Breast epithelium (tissue), 4 donors: ENCODE data around the gene PNLIP. TPM values are rescaled to one million over a fixed set of nuclear protein-coding genes. Genes with fewer than 3 reads are reported as not detected.

ENCODE experiments used
- DNase-seq, 2 donors: peaks; one replicate each; pipeline ENCODE4 v3.0.0-alpha.2; 2019; ENCODE audit warnings: low spot score in 2 of 2
- H3K27ac ChIP-seq, 2 donors: fragments of 200-600 bp; sonication (generic) in 1 of 2; one replicate each; pipeline ENCODE4 v1.5.1; 2016 to 2019; ENCODE audit warnings: mild to moderate bottlenecking in 1 of 2
- H3K27me3 ChIP-seq, 2 donors: fragments of 200-600 bp; sonication (generic) in 1 of 2; one replicate each; pipeline versions ENCODE4 v1.5.1 to v1.6.0; 2017 to 2019; ENCODE audit warnings: control low read depth in 1 of 2, mild to moderate bottlenecking in 1 of 2
- H3K36me3 ChIP-seq: fragments of 200-600 bp; one replicate; pipeline ENCODE4 v1.5.1; 2019
- H3K4me1 ChIP-seq, 2 donors: fragments of 200-600 bp; sonication (generic); one replicate each; pipeline ENCODE4 v1.5.1; 2016 to 2019; ENCODE audit warnings: control low read depth in 1 of 2
- H3K4me3 ChIP-seq, 3 donors: fragments of 200-600 bp; sonication (generic); 1 replicate in 2 of 3; 2 replicates in 1 of 3; pipeline ENCODE4 v1.5.1; 2016 to 2019; ENCODE audit warnings: mild to moderate bottlenecking in 3 of 3, moderate library complexity in 2 of 3
- H3K9me3 ChIP-seq, 2 donors: fragments of 200-600 bp; sonication (generic) in 1 of 2; one replicate each; pipeline ENCODE4 v1.5.1; 2016 to 2019; ENCODE audit warnings: control low read depth in 1 of 2
- CTCF ChIP-seq, 3 donors: fragments of 450-650 bp; IDR thresholded peaks; one replicate each; pipeline ENCODE4 v1.5.1; 2016 to 2017; ENCODE audit warnings: antibody characterized with exemption in 3 of 3, mild to moderate bottlenecking in 3 of 3, moderate library complexity in 3 of 3
- POLR2A ChIP-seq: fragments of 450-650 bp; IDR thresholded peaks from one replicate; pipeline ENCODE4 v1.6.1; 2016; ENCODE audit warnings: antibody characterized with exemption, mild to moderate bottlenecking, moderate library complexity
- POLR2AphosphoS5 ChIP-seq, 3 donors: sonication (generic); formaldehyde crosslinking; IDR thresholded peaks; one replicate each; pipeline ENCODE4 v1.6.1; 2017; ENCODE audit warnings: antibody characterized with exemption in 3 of 3
- intact Hi-C: fragments of 100-400 bp; cut with DNase I; formaldehyde crosslinking; loops from one replicate; pipeline ENCODE4 v1.15.1; 2023; ENCODE audit warnings: low total_unique reads
- total RNA-seq, 3 donors: library from RNA; depleted of rRNA; stranded (reverse); fragments of >200 nt; gene quantifications; one replicate each; pipeline ENCODE4 v1.1.0, GENCODE V29; 2016

The PNLIP gene
- total RNA-seq, 3 donors from 2014 or later: not detected

- H3K9me3 ChIP-seq: no peaks in the 10 kb centered on the region
- H3K27ac ChIP-seq: no peak overlapping the region
- H3K4me3 ChIP-seq: no peak overlapping the region
- TF ChIP-seq POLR2A (no peak), POLR2AphosphoS5 (IDR thresholded peaks at IDR 0.05) (no peak), CTCF (IDR thresholded peaks at IDR 0.05) (no peak)
- DNase-seq: no peak
- intact Hi-C loops: no loop called here
- H3K27me3 ChIP-seq: no peaks in the 10 kb centered on the region
- no peaks in the 10 kb centered on the region for H3K4me1 ChIP-seq
- H3K36me3 ChIP-seq: no peaks in the 10 kb centered on the region
Observed at GRCh38 chr10:116589926-116590325, 44.2 kb downstream of the PNLIP start.

DNA sequence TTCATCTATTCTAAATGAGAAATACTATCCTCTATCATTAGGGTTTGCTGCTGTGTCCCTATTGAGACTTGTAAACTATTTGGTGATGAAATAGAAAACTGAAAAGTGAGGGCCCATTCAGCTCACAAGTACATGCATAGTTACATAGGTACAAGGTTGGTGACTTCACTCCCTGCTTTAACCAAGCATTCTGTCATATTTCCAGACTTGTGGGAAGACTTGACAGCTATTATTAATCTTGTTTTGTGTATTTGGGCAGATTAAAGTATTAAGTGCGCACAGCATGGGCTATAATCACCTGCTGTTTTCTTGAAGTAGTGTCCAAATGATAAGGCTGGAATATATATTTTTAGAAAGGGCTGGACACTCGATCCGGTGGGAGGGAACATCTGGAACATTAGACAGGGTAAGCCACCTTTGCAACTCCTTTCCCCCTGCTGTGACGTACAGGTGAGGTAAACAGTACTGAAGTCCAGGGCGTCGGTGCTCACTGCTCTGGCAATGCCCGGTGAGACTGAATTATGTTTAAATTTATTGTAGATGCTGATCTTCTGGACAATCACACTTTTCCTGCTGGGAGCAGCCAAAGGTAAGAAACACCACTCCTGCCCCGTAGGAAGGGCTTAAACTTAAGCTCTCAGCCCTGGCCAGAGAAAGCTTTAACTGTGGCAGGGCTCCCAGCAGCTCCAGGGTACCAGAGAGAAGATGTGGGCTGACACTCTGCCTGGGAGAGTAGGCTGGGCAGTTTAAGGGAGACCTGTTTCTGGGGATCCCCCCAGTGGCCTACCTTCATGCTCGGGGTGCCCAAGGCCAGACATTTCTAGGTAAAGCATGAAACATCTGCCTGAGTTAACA is 45.1 kb downstream of the PNLIP start, which contains the start of gene PNLIPRP1:
Gene PNLIPRP1 (plus strand): TSS at position 370 of the 855 bp plus-strand sequence. CDS start 171 bp downstream, at position 541.
- no peak within 1 kb of the TSS for H3K4me3 ChIP-seq
- H3K4me1 ChIP-seq: no peaks in the 10 kb centered on the region
- intact Hi-C loops: no loop called here
- no peaks in the 10 kb centered on the region for H3K27me3 ChIP-seq
- no peaks in the 10 kb centered on the region for H3K9me3 ChIP-seq
- H3K36me3 ChIP-seq: no peaks in the 10 kb centered on the region
- DNase-seq: no peak
- H3K27ac ChIP-seq: no peak within 1 kb of the TSS
- TF ChIP-seq CTCF (IDR thresholded peaks at IDR 0.05): no peak
- TF ChIP-seq POLR2AphosphoS5 (IDR thresholded peaks at IDR 0.05): no peak
- TF ChIP-seq POLR2A: no peak

GRCh38 chr10:116593139-116593740 is 47.5 kb downstream of the PNLIP start:
- Histone ChIP-seq H3K4me1 (no peaks in the 10 kb centered on the region), H3K27me3 (no peaks in the 10 kb centered on the region), H3K9me3 (no peaks in the 10 kb centered on the region), H3K4me3 (no peak overlapping the region), H3K36me3 (no peaks in the 10 kb centered on the region), H3K27ac (no peak overlapping the region)
- no peak for TF ChIP-seq POLR2AphosphoS5 (IDR thresholded peaks at IDR 0.05)
- no peak for TF ChIP-seq CTCF (IDR thresholded peaks at IDR 0.05)
- TF ChIP-seq POLR2A: no peak
- no peak for DNase-seq
- intact Hi-C loops: no loop called here

DNA sequence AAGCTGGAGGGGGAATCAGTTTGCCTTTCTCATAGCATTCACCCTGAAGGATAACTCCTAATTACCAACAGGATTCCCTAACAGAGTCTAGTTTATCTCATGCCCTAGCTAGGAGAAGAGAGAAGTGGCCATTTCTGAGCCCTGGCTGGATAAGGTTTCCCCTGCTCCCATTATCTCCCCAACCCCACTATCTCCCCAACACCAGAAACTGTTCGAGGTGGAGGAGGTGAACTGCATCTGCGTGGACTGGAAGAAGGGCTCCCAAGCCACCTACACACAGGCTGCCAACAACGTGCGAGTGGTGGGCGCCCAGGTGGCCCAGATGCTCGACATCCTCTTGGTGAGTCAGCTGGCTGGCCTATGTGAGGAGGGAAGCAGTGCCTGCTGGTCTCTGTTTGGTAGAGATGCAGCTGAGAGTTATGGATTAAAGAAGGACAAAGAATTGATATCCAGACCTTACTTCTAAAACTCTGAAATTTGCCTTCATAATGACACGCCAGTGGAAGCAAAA is 48.8 kb downstream of the PNLIP start:
- no peak overlapping the region for H3K27ac ChIP-seq
- no peak overlapping the region for H3K4me3 ChIP-seq
- no peaks in the 10 kb centered on the region for H3K4me1 ChIP-seq
- TF ChIP-seq CTCF (IDR thresholded peaks at IDR 0.05) (no peak), POLR2AphosphoS5 (IDR thresholded peaks at IDR 0.05) (no peak), POLR2A (no peak)
- no peak for DNase-seq
- H3K36me3 ChIP-seq: no peaks in the 10 kb centered on the region
- H3K27me3 ChIP-seq: peaks cover 0 to 2% of the 10 kb centered on the region in 2 donors
- intact Hi-C loops: no loop called here
- H3K9me3 ChIP-seq: no peaks in the 10 kb centered on the region

DNA sequence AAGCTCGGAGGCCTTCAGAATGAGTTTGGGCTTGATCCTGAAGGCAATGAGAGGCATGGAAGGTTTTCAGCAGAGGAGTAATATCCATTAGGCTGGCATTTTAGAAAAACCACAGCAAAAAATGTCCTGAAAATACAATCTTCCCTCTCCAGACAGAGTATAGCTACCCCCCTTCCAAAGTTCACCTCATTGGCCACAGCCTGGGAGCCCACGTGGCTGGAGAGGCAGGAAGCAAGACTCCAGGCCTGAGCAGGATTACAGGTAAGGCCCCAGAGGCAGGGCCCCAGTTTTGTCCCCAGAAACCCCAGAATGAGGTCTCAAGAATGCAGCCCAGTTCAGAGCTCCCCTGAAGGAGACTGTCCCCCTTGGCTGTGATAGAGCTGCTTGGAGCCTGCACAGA is 50.3 kb downstream of the PNLIP start:
- H3K4me3 ChIP-seq: no peak overlapping the region
- intact Hi-C loops: no loop called here
- no peak overlapping the region for H3K27ac ChIP-seq
- no peaks in the 10 kb centered on the region for H3K4me1 ChIP-seq
- TF ChIP-seq POLR2A: no peak
- no peak for TF ChIP-seq CTCF (IDR thresholded peaks at IDR 0.05)
- no peak for TF ChIP-seq POLR2AphosphoS5 (IDR thresholded peaks at IDR 0.05)
- H3K36me3 ChIP-seq: no peaks in the 10 kb centered on the region
- H3K9me3 ChIP-seq: no peaks in the 10 kb centered on the region
- DNase-seq: no peak
- H3K27me3 ChIP-seq: peaks cover 0 to 3% of the 10 kb centered on the region in 2 donors
